Esophagus squamous epithelium (tissue), 5 donors: ENCODE data around the gene PGM5. TPM values are rescaled to one million over a fixed set of nuclear protein-coding genes. Genes with fewer than 3 reads are reported as not detected.

Source experiments
- DNase-seq: peaks from one replicate; lab custom pipeline; 2025; lab: John Stamatoyannopoulos, UW
- H3K27ac ChIP-seq, 4 donors: fragments of 200-600 bp; sonication (generic); one replicate each; pipeline ENCODE4 v1.5.1; 2016 to 2019; ENCODE audit warnings: mild to moderate bottlenecking in 1 of 4
- H3K27me3 ChIP-seq, 4 donors: fragments of 200-600 bp; sonication (generic); 1 replicate in 3 of 4; 2 replicates in 1 of 4; pipeline versions ENCODE4 v1.5.1 to v1.6.0; 2017 to 2021; ENCODE audit warnings: antibody characterized with exemption in 1 of 4
- H3K36me3 ChIP-seq, 3 donors: fragments of 200-600 bp; sonication (generic); one replicate each; pipeline ENCODE4 v1.5.1; 2016 to 2019
- H3K4me1 ChIP-seq, 3 donors: fragments of 200-600 bp; sonication (generic); one replicate each; pipeline ENCODE4 v1.5.1; 2017 to 2019
- H3K4me3 ChIP-seq, 4 donors: fragments of 200-600 bp; sonication (generic); 1 replicate in 3 of 4; 2 replicates in 1 of 4; pipeline ENCODE4 v1.5.1; 2016 to 2019; ENCODE audit warnings: mild to moderate bottlenecking in 2 of 4, moderate library complexity in 1 of 4
- H3K9me3 ChIP-seq, 3 donors: fragments of 200-600 bp; sonication (generic); one replicate each; pipeline ENCODE4 v1.5.1; 2016 to 2019
- CTCF ChIP-seq, 6 experiments: fragments of 450-650 bp in 4 of 6; fragments of 200-600 bp in 2 of 6; sonication (generic) in 2 of 6; IDR thresholded peaks; one replicate each; pipeline ENCODE4 v1.5.1; 2016 to 2019; ENCODE audit warnings: antibody characterized with exemption in 6 of 6, mild to moderate bottlenecking in 4 of 6, moderate library complexity in 4 of 6
- POLR2A ChIP-seq, 4 donors: fragments of 450-650 bp; IDR thresholded peaks; one replicate each; pipeline ENCODE4 v1.6.1; 2017; ENCODE audit warnings: antibody characterized with exemption in 4 of 4, mild to moderate bottlenecking in 4 of 4, moderate library complexity in 3 of 4
- WGBS, 2 donors: methylation state at CpG; one replicate each; pipeline ENCODE4 v1.1.5; 2018; 5-methylcytosine and 5-hydroxymethylcytosine counted together
- intact Hi-C: fragments of 100-400 bp; cut with DNase I; formaldehyde crosslinking; loops from one replicate; pipeline ENCODE4 v1.15.0; 2022
- total RNA-seq, 4 donors: library from RNA; depleted of rRNA; stranded (reverse); fragments of >200 nt; gene quantifications; one replicate each; pipeline ENCODE4 v1.1.0, GENCODE V29; 2016
- donor health status: DM: yes; HTN: yes; CAD: no.

The PGM5 gene
- total RNA-seq, 4 donors from 2014 or later, result 4.5 to 112 (median 20.8) TPM

GRCh38 chr9:68492806-68493205 is 136.4 kb downstream of the PGM5 start:
- no peak for TF ChIP-seq CTCF (IDR thresholded peaks at IDR 0.05)
- TF ChIP-seq POLR2A (IDR thresholded peaks at IDR 0.05), result no peak
- WGBS, 2 donors, result 57 to 68% methylated on average over 6 of the region's 6 CpGs
- Histone ChIP-seq H3K27ac (peak overlapping the region in 3 of 4 donors; percentile 38 to 52 (median 49)), H3K4me3 (no peak overlapping the region), H3K9me3 (no peaks in the 10 kb centered on the region), H3K4me1 (peaks cover 0 to 13% (median 0%) of the 10 kb centered on the region in 3 donors), H3K36me3 (peaks cover 0 to 6% (median 0%) of the 10 kb centered on the region in 3 donors), H3K27me3 (no peaks in the 10 kb centered on the region)
- intact Hi-C loops, result no loop called here
- no peak for DNase-seq

GRCh38 chr9:68493541-68493940 is 137.1 kb downstream of the PGM5 start:
- Histone ChIP-seq H3K27me3 (no peaks in the 10 kb centered on the region), H3K36me3 (peaks cover 0 to 6% (median 0%) of the 10 kb centered on the region in 3 donors), H3K4me1 (peaks cover 0 to 13% (median 0%) of the 10 kb centered on the region in 3 donors), H3K9me3 (no peaks in the 10 kb centered on the region), H3K4me3 (no peak overlapping the region), H3K27ac (peak overlapping the region in 3 of 4 donors; percentile 36 to 69 (median 52))
- no peak for DNase-seq
- no peak for TF ChIP-seq CTCF (IDR thresholded peaks at IDR 0.05)
- no peak for TF ChIP-seq POLR2A (IDR thresholded peaks at IDR 0.05)
- intact Hi-C loops, result no loop called here

- intact Hi-C loops, result no loop called here
- no peak for TF ChIP-seq POLR2A (IDR thresholded peaks at IDR 0.05)
- TF ChIP-seq CTCF (IDR thresholded peaks at IDR 0.05), result no peak
- no peak overlapping the region for H3K4me3 ChIP-seq
- H3K9me3 ChIP-seq, result no peaks in the 10 kb centered on the region
- H3K27me3 ChIP-seq, result no peaks in the 10 kb centered on the region
- H3K36me3 ChIP-seq, result peaks cover 0 to 6% (median 0%) of the 10 kb centered on the region in 3 donors
- 36 to 57% methylated on average over 3 of the region's 3 CpGs for WGBS, 2 donors
- peak overlapping the region in 3 of 4 donors; percentile 36 to 69 (median 52) for H3K27ac ChIP-seq
- DNase-seq, result no peak
- peaks cover 0 to 14% (median 0%) of the 10 kb centered on the region in 3 donors for H3K4me1 ChIP-seq
Measured at GRCh38 chr9:68493958-68494577, 137.7 kb downstream of the PGM5 start.

GRCh38 chr9:68495247-68495646 is 138.8 kb downstream of the PGM5 start:
- no peak overlapping the region for H3K4me3 ChIP-seq
- H3K4me1 ChIP-seq, result peaks cover 1 to 26% (median 4%) of the 10 kb centered on the region in 3 donors
- peak overlapping the region in 3 of 4 donors; percentile 32 to 52 (median 36) for H3K27ac ChIP-seq
- H3K27me3 ChIP-seq, result no peaks in the 10 kb centered on the region
- 28 to 62% methylated on average over 1 of the region's 1 CpG for WGBS, 2 donors
- no peak for TF ChIP-seq POLR2A (IDR thresholded peaks at IDR 0.05)
- no peak for TF ChIP-seq CTCF (IDR thresholded peaks at IDR 0.05)
- DNase-seq, result no peak
- H3K36me3 ChIP-seq, result no peaks in the 10 kb centered on the region
- intact Hi-C loops, result no loop called here
- no peaks in the 10 kb centered on the region for H3K9me3 ChIP-seq

GRCh38 chr9:68496356-68496755 is 139.9 kb downstream of the PGM5 start:
- peaks cover 9 to 37% (median 9%) of the 10 kb centered on the region in 3 donors for H3K4me1 ChIP-seq
- no peaks in the 10 kb centered on the region for H3K9me3 ChIP-seq
- DNase-seq, result no peak
- TF ChIP-seq POLR2A (IDR thresholded peaks at IDR 0.05) (no peak), CTCF (IDR thresholded peaks at IDR 0.05) (no peak)
- no peak overlapping the region for H3K4me3 ChIP-seq
- H3K27me3 ChIP-seq, result no peaks in the 10 kb centered on the region
- no peaks in the 10 kb centered on the region for H3K36me3 ChIP-seq
- H3K27ac ChIP-seq, result peak overlapping the region in 3 of 4 donors; percentile 9 to 52 (median 51)
- intact Hi-C loops, result no loop called here
